ENCODE results near the gene MPC2.
"Not testable (repeated sequence)": the region's sequence is repeated elsewhere in the genome, so short reads cannot be mapped to it uniquely, and the experiment has no call there.

The MPC2 gene

DNA sequence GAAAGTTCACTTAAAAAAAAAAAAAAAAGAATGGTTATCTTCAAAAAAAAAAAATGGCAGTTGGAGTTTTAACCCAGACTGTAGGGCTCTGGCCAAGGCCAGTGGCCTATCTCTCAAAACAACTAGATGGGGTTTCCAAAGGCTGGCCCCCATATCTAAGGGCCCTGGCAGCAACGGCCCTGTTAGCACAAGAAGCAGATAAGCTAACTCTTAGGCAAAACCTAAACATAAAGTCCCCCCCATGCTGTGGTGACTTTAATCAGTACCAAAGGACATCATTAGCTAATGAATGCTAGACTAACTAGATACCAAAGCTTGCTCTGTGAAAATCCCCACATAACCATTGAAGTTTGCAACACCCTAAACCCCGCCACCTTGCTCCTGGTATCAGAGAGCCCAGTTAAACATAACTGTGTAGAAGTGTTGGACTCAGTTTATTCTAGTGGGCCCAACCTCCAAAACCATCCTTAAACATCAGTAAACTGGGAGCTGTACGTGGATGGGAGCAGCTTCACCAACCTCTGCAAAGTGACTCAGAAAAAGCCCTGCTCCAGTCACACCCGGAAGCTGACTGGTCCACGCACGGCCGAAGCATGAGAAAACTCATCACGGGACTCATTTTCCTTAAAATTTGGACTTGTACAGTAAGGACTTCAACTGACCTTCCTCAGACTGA is 70.0 kb downstream of the MPC2 start:
- not testable (repeated sequence) for H3K27ac ChIP-seq (ENCODE audit: insufficient read depth, low read length, poor library complexity, severe bottlenecking); H3K27me3 ChIP-seq (replicated peaks; ENCODE audit: control insufficient read depth, insufficient read depth, low read length, poor library complexity, severe bottlenecking); H3K4me3 ChIP-seq (ENCODE audit: insufficient read depth, low read depth, low read length, poor library complexity, severe bottlenecking); H3K9me3 ChIP-seq (ENCODE audit: control insufficient read depth, low read length); DNase-seq; H3K36me3 ChIP-seq (ENCODE audit: control insufficient read depth, insufficient read depth, low read length); H3K4me1 ChIP-seq (ENCODE audit: control insufficient read depth, insufficient read depth, low read length, poor library complexity, severe bottlenecking)

Data from effector memory CD4-positive, alpha-beta T cell (primary cell).